HS-5 (cell line): Measurements from ENCODE around the gene TSPAN9.
"Not testable (repeated sequence)": the region's sequence is repeated elsewhere in the genome, so short reads cannot be mapped to it uniquely, and the experiment has no call there.

Source experiments
- DNase-seq: peaks from one replicate; pipeline ENCODE4 v3.0.0-alpha.2; 2012; ENCODE audit warnings: low read depth

The TSPAN9 gene

DNA sequence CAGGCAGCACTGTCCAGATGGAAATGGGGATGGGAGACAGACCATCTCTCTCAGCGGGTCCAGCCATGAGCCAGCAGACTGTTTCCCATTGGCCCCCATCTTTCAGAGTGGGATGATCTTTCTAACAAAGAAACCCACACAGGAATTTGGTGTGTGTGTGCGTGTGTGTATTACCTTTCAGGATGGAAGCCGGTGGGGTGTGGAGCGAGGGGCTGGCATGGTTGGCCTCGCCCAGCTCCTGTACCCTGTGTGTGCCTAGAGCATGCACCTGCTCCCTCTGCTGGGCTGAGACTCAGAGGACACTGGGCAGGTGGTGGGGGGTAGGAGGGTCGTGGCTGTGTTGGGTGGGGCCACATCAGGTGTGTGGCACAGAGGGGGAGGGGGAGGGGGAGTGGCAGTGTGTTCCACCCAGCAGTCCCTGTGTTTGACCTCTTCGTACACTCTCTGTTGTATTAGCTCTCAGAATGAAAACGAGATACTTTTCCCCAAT lies 33.0 kb upstream of the TSPAN9 start:
- no peak for DNase-seq

DNA sequence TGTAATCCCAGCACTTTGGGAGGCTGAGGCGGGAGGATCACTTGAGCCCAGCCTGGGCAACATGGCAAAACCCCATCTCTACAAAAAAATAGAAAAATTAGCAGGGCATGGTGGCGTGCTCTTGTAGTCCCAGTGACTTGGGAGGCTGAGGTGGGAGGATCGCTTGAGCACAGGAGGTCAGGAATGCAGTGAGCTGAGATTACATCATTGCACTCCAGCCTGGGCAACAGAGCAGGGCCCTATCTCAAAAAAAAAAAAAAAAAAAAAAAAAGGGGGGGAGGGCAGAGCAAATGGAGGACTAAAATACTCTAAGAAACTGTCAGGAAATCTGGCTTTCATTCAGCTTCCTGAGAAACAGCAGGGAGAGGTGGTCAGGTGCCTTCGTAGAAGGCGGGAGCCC lies 31.7 kb upstream of the TSPAN9 start:
- no peak for DNase-seq

DNA sequence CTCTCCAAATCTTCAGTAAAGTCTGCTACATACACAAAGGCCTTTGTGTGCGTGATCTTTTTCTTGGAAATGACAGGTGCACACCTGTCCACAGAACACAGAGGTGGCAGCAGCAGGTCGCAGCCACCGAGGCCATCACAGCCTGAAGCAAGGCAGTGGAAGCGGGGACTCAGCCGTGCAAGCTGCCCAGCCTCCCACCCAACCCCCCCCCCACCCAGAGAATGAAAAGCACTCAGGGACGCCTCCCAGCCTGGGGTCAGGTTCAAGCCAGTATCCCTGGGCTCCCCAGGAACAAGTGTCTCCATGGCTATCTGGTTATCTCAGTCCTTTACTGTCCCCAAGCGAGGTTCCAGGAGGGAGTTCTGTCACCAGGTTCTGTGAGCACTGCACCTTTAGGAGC lies 31.2 kb upstream of the TSPAN9 start:
- no peak for DNase-seq

DNA sequence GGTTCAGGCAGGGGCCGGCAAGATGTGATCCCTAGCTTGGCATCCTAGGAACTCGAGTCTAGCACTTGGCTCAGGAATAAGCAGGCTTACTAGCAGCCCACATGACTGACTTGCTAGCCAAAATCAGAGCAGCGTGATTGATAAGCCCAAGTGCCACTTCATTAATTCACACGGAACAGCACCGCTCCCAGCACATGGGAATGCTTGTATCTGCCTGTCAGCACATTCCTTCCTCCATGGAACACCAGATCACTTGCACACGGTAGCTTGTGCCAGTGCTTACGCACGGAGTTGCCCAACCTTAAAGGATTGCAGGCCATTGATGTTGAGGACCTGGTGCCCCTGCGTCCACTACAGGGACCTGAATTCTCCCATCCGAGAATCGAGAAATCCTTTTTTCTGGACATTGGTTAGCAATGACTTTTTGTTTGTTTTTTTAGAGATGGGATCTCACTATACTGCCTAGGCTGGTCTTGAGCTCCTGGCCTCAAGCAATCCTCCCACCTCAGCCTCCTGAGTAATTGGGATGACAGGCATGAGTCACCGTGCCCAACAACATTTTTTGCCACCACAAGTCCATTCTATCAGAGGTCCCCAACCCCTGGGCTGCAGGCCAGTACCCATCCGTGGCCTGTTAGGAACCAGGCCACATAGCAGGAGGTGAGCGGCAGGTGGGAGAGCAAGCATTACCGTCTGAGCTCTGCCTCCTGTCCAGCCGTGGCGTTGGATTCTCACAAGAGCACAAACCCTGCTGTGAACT lies 30.6 kb upstream of the TSPAN9 start:
- DNase-seq = no peak

DNA sequence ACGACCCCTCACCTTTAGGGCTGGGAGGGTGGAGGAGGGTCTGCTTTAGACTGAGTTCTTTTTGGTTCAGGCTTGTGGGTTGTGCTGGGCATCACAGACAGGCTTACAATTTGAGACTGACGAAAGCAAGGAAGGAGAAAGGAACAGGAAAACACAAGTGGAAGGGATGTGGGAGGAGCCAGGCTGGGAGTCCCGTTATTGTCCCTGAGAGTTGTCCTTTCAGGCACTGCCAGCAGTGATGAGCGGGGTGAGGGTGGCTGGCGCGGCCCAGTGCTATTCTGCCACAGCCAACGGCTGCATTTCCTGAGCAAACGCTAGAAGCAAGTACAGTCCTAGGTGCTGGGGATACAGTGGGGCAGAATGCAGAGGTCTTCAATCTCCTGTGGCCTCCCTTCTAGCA lies 29.2 kb upstream of the TSPAN9 start:
- no peak for DNase-seq

DNA sequence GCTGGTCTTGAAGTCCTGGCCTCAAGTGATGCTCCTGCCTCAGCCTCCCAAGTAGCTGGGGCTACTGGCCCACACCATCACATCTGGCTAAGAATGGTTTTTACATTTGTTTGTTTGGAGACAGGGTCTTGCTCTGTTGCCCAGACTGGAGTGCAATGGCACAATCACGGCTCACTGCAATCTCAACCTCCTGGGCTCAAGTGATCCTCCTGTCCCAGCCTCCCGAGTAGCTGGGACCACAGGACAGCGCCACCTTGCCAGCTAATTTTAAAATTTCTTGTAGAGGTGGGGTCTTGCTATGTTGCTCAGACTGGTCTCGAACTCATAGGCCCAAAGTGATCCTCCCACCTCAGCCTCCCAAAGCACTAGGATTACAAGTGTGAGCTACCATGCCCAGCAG lies 28.6 kb upstream of the TSPAN9 start:
- DNase-seq = no peak

DNA sequence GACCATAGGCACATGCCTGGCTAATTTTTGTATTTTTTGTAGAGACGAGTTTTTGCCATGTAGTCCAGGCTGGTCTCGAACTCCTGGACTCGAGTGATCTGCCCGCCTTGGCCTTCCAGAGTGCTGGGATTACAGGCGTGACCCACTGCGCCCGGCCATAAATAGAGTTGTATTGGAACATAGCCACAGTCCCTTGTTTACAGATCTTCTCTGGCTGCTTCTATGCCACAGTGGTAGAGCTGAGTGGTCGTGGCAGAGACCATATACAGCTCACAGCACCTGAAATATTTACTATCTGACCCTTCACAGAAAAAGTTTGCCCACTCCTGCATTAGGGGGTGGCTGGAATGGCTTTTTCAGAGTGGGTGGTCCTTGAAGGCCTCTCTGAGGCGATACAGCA lies 28.0 kb upstream of the TSPAN9 start:
- no peak for DNase-seq

DNA sequence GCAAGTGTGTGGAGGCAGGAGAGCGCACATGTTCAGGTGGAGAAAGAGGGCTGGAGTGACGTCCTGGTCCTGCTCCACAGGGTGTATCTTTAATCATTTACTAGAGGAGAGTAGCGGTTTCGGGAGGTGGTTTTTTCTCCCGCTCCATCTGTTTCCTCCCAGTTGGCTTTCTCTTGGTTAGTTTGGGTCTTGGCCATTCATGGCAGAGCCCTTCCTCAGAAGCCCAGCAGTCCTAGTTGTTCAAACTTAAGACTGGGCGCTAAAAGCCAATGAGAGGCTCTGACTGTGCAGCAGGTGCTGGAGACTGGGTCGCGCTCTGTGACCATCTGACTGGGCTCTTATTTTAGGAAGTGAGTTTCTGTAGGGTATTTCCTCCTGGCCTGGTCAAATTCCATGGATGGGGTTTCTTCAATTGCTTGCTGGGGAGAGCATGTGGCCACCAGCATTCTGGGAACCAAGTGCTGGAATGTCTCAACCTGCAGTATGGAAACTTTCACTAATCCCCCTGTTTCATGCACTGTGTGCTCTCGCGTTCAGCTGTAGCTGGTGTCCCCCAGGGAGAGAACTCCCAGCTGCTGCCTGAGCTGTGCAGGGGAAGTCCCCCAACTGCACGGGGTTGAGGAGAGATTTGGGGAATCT lies 27.4 kb upstream of the TSPAN9 start:
- no peak for DNase-seq

DNA sequence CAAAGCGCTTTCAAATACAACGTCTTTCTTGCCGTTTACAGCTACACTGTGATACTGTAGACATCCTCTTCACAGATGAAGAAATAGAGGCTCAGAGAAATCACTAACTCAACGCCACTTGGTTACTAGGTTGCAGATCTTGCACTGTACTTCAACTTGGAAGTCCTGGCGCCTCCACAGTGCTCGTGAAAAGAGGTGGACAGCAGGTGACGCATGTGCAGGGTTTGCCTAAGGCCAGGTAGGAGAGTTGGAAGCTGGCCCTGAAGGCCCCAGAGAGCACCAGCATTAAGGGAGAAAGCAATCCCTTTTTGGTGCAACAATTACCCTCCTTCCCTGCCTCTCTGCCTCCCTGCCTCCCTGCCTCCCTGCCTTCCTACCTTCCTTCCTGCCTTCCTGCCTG lies 22.8 kb upstream of the TSPAN9 start:
- DNase-seq = no peak

DNA sequence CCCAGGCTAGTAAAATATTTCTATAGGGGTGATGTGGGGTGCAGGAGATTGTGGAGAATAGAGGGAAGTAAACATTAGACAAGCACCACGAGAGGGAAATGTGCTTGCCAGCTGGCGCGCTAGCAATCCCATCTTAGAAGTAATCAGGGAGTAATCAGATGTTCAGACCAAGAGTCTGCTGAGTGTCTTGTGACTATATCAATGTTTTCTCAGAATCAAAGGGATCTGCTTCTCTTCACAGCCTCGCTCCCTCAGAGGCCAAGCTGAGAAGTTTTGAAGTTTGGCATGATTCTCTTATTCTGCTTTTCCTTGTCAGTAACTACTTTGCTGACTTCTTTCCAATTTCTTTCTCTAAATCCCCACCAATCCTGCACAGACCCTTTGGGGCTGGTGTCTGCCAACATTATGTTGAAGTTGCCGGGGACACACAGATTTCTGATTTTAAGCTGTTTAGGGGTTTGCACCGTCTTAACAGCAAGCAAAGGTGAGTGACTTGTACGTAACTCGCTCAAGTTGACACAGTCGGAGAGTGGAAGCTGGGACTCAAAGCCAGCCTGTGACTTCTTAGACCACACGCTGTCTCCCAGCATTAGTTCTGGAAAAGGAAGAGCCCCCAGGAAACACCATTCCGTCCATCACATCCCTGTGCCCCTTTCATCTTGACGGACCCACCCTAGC lies 22.0 kb upstream of the TSPAN9 start:
- no peak for DNase-seq

DNA sequence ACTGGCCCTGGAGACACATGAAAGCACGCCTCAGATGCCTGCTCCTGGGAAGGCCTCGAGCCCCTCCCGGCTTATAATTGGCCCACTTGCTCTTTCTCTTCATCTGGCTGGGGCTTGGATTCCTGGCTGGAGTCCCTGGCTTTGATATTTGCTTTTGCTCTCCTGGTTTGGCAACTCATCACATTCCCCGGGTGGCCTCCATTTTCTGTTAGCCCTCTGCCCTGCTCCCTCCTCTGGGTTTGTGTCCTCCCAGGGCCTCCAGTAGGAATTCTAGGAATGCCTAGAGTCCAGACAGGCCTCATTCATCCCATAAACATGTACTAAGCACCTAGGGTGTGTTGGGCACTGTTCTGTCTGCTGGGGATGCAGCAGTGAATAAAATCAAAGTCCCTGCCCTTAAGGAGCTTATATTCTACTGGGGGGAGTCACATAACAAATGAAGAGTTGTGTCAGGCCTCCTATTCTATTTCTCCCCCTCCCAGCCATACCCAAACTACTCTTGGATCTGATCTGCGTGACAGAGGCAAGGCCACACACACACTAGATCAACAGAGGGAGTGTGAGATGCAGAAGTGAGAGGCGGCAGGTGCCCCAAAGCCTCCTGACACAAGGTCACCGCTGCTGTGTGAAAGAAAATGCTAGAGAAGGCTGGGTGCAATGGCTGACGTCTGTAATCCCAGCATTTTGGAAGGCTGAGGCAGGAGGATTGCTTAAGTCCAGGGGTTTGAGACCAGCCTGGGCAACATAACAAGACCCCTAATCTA lies 21.3 kb upstream of the TSPAN9 start:
- no peak for DNase-seq

DNA sequence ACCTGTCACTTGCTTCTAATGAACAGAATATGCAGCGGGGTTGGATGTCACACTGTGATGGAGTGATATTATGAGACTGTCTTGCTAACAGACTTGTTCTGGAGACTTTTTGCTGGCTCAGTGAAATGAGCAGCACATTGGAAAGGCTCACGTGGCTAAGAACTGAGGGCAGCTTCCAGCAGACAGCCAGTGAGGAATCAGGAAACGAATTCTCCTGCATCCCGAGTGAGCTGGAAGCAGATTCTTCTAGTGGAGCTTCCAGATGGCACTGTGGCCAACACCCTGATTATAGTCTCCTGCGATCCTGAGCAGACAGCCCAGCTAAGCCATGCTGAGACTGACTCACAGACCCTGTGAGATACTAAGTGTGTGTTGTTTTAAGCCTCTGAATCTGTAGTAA lies 16.1 kb upstream of the TSPAN9 start:
- DNase-seq = no peak

DNA sequence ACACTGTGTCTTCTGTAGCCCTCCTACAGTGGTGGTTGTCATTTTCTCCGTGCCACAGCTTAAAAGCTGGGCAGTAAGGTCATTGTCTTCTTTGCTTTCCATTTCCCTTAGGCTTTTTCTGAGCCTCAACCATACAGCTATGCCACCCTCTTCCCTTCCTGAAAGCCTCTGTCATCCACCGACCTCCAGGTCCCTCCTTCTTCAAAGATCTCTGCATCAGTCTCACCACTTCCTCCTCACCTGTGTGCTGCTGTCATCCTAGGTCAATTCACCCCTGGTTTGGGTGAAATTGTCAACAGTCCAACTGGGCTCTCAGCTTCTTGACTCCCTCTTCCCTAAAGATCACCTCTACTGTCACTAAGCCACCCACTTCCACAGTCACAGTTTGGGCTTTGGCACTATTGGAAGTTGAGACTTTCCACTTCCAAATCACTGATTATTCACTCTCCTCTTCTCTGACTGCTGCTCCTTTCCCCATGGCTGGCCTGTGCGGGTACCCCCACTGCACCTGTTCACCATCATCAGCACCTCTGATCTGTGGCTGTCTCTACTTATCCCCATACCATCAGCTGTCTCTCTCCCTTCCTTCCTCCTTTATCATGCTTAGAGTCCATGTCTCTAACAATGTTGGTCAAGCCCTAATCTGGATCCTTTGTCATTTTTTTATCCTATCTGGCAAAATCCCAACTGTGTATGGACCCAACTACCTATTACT lies 15.5 kb upstream of the TSPAN9 start:
- DNase-seq = no peak

DNA sequence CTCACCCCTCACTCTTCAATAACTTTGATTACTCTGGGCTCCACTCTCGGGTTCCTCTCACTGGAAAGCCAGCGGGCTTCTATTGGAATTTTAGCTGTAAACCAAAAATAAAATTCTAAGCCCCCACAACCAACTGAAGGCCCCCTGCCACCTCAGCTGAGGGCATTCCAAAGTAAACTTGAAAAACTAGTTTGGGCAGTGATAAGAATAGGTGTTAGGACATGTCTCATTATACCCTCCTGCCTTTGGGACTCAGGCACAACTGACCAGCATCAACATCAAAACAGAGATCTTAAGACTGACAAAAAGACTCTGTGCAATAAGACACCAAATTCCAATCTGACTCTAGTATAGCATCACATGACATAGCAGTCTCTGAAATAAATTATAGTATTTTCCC lies 11.9 kb upstream of the TSPAN9 start:
- DNase-seq = no peak

DNA sequence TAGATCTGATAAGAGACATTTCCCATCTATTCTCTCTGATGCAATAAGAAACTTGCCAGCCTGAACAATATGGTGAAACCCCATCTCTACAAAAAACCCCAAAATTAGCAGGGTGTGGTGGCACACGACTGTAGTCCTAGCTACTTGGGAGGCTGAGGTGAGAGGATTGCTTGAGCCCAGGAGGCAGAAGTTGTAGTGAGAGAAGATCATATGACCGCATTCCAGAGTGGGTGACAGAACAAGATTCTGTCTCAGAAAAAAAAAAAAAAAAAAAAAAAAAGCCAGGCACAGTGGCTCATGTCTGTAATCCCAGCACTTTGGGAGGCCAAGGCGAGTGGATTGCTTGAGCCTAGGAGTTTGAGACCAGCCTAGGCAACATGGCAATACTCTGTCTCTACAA lies 11.3 kb upstream of the TSPAN9 start:
- DNase-seq = not testable (repeated sequence)

DNA sequence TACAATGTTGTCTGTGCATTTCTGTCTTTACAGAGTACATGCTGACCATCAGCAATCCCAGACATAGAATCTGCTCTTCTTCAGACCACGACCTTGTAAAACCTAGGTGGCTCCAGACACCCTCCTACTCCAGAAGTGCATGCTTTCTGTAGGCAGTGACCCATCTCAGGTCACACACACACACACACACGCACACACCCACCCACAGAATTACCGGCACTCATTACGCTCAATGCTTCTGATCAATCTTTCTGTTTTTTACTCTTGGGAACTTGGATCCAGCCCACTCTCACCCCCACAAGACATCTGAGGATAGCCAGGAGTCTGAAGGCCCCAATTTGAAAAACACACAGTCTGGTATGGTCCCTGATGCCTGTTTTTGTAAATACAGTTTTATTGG lies 7.5 kb upstream of the TSPAN9 start:
- no peak for DNase-seq

DNA sequence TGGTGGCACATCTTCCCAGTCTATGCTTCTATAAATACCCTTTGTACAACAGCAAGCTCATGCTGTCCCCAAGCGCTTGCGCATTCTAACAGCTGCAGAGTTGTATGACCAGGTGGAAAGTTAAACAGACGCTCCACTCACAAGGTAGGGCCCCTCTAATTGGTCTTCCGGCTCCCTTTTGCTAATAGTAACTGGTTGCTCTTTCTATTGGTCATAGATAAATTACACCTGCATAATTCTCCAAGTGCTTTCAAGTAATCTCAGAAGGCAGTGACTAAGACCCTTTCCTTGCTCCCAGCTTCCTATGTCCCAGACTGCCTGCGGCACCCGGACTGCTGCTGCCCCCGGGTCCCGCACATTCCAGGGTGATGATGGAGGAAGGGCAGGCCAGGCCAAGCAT lies 6.1 kb upstream of the TSPAN9 start:
- DNase-seq = no peak

DNA sequence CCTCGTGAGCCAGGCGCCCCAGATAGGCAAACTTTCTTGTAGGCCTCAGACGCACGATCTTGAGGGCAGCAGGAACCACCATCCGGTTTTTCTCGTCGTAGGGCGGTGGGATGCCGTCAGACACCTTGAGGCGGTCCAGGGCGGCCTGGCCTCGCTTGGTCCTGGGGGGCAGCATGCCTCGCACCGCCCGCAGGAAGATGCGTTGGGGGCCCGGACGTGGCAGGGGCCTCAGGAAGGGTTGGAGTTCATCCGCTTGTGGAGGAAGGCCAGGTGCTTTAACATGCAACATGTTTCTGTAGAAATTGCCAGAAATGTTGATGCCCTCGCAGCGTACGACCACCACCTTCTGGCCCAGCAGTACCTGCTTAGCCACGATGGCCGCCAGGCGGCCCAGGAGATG lies 5.5 kb upstream of the TSPAN9 start:
- DNase-seq = no peak

DNA sequence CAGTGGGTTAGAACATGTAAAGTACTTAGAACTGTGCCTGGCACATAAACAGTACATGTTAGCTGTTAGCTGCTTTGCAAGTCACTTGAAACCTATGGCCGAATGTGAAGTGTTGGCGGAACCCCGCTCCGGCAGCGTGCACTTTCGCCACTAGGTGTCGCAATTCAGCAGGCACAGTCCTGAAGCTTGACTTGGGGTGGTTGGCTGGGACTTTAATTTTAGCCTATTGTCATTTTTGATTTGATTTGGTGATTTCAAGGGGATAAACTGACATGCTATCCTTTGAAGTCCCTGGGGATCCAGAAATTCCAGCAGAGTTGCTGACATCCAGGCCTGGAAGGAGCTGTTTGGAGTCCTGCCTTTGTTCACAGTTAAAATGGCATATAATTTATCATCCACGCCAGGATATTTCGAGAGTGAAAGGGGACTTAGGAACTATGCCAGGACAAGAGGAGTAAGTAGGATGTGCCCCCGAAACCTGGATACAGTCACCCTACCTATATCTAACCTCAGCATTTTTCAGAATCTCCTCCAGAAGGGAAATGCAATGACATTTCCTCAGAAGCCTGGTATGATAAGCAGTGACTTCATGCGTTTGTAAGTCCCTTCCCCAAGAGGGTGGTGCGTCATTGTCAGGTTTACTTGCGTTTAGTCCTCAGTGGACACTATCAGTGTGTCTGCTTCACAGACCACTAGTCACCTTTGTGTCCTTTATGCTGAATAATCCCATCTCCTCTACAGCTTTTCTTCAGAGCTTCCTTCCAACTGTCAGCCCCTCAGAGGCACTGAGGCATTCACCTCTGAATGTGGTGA lies 3.5 kb upstream of the TSPAN9 start:
- DNase-seq = peak; percentile 39

DNA sequence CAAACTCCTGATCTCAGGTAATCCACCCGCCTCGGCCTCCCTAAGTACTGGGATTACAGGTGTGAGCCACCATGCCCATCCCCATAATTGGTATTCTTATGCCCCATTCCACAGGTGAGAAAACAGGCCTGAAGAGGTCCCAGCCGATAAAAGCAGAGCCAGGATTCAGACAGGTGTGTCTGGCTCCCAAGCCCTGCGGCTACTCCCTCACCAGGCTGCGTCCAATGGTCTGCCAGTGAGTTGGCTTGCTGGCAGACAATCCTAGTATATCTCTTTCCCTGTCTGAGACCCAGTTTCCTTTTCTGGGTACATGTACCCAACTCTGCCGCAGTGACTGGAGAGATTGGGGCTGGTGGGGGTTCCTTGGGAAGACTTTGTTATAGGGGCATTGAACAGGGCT lies 1.9 kb upstream of the TSPAN9 start:
- no peak for DNase-seq

DNA sequence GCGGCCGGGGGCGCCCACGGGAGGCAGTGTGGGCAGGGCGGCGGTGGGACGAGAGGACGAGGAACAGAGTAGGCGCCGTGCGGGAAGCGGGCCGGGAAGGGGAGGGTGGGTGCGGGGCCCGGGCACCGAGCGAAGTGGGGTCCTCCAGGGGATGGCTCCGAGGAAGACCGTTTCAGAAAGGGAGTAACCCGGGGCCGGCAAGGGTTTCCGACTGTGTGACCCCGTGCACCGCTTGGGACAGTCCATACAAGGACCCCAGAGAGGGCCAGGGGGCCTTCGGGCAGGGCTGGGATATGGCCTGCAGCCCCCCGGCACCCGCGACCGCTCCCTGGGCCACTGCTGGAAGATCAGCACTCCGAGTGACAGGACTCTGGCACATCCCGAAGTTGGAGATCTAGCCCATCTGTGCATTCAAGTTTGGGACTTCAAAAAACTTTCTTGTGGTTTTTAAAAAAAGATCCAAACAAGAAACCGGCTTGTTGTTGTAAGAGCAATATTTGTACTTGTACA lies 448 bp downstream of the TSPAN9 start:
- no peak for DNase-seq
